TTC549 (cell line): ENCODE data around the gene CTDSP1.

ENCODE experiments used
- FAIRE-seq: peaks from 2 replicates; lab custom pipeline; 2012; peaks lifted over from hg19 to GRCh38; lab: Jason Lieb, UNC

The CTDSP1 gene

DNA sequence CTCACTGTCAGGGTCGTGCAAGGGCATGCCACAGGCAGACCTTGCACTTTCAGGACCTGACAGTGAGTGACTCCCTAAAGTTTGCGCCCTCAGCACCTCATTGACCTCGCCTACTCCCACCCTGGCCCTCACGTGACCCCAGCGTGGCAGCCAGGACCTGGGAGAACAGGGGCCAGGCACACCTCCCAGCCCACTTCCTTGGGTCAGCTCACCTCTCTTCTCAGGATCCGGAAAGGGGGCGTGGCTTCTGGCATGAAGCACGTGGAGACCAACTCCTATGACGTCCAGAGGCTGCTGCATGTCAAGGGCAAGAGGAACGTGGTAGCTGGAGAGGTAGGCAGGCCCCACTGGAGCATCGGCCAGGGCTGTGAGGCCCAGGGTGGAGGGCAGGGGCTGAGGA lies 28.1 kb downstream of the CTDSP1 start:
- FAIRE-seq, result no peak

DNA sequence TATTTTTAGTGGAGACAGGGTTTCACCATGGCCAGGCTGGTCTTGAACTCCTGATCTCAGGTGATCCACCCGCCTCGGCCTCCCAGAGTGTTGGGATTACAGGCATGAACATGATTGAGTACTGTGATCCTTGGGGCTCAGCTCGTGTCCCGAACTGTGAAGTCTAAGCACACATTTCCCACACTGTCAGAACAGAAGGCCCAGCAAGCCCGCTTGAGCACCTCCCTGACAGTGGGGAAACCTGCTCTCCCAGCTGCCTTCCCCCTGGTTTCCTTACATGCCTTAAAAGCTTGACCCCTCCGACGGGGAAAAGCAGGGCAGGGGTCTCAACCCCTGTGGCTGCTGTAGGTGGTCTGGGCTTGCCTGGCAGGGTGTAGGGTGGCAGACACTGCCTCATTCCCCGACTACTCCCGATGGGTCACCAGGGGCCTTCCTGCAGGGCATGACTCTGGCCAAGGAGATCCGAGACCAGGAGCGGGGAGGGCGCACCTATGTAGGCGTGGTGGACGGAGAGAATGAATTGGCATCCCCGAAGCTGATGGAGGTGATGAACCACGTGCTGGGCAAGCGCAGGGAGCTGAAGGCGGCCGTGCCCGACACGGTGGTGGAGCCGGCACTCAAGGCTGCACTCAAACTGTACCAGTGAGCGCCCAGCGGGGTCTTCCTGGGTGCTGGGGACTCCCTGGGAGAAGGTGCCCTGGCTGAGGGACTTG lies 29.3 kb downstream of the CTDSP1 start:
- FAIRE-seq, result no peak

DNA sequence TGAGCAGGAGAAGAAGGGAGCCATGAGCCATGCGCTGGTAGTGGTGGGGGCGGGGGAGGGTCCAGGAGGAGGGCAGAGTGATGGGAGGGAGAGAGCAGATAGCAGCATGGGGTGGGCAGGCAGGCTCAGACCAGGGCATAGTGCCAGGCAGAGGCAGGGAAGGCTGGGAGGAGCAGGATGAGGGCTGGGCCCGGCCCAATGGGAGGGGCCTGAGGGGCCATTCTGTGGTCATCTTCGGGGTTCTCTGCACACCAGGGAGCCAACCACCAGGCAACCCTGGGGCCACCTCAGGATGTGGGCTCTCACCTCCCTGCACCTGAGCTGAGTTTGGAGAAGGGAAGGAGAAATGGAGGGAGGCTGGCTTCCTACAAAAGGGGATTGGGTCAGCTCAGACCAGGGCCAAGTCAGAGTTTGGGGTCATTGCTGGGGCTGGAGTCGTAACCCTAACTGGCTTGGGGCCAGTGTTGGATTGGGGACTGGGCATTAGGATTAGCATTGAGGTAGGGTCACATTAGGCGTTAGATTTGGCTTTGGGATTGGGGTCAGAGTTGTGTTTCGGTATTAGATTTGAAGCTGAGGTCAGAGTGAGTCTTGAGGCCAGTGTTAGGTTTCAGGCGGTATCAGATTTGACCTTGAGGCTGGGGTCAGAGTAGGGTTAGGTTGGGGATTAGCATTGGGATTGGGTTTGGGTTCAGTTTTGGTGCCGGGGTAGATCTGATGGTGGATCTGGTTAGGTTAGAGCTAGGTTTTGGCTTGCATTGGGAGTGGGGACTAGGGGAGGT lies 30.4 kb downstream of the CTDSP1 start:
- no peak for FAIRE-seq

DNA sequence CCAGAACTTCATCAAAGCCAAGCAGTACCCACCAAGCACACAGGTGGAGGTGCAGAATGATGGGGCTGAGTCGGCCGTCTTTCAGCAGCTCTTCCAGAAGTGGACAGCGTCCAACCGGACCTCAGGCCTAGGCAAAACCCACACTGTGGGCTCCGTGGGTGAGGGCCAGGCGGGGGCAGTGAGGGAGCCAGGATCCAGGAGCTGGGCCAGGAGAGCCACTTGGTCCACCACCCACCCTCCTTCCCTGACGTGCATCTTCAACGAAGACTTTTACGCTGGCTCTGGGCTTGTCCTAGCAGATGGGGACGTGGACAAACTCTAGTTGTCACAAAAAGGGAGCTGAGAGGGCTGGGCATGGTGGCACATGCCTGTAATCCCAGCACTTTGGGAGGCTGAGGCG lies 31.1 kb downstream of the CTDSP1 start:
- FAIRE-seq, result no peak

DNA sequence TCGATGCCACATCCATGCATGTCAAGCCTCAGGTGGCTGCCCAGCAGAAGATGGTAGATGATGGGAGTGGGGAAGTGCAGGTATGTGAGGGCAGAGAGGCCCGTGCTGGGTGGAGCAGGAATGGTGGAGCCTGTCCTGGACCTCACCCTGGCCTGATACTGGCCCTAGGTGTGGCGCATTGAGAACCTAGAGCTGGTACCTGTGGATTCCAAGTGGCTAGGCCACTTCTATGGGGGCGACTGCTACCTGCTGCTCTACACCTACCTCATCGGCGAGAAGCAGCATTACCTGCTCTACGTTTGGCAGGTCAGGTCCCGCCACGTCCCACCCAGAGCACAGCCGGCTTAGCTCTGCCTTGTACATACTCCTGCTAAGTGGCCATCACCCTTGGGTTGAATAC lies 32.2 kb downstream of the CTDSP1 start:
- no peak for FAIRE-seq

DNA sequence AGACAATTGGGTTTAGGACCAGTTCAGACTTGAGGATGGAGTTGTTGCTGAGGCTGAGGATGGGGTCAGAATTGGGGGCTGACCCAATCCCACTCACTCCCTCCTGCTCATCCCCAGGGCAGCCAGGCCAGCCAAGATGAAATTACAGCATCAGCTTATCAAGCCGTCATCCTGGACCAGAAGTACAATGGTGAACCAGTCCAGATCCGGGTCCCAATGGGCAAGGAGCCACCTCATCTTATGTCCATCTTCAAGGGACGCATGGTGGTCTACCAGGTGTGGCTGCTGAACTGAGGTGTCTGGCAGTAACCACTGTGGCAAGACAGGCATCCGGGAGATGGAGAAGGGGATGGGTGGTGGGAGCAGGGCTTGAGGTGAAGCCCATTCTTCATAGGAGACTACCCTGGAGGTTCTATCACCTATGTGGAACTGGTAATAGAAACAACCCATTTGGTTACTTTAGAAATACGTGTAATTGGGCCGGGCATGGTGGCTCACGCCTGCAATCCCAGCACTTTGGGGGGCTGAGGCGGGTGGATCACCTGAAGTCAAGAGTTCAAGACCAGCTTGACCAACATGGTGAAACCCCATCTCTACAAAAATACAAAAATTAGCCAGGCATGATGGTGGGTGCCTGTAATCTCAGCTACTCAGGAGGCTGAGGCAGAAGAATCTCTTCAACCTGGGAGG lies 33.2 kb downstream of the CTDSP1 start:
- no peak for FAIRE-seq

DNA sequence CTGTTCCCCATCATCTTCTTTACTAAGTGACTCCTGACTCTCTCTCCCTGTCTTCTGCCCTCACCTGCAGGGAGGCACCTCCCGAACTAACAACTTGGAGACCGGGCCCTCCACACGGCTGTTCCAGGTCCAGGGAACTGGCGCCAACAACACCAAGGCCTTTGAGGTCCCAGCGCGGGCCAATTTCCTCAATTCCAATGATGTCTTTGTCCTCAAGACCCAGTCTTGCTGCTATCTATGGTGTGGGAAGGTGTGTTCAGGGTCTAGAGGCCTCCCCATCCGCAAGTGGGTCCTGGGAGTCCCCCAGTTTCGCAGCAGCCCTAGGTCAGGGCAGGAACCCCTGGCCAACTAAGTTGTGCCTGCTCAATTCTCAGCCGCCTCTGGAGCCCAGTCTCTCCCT lies 34.8 kb downstream of the CTDSP1 start:
- FAIRE-seq, result no peak

DNA sequence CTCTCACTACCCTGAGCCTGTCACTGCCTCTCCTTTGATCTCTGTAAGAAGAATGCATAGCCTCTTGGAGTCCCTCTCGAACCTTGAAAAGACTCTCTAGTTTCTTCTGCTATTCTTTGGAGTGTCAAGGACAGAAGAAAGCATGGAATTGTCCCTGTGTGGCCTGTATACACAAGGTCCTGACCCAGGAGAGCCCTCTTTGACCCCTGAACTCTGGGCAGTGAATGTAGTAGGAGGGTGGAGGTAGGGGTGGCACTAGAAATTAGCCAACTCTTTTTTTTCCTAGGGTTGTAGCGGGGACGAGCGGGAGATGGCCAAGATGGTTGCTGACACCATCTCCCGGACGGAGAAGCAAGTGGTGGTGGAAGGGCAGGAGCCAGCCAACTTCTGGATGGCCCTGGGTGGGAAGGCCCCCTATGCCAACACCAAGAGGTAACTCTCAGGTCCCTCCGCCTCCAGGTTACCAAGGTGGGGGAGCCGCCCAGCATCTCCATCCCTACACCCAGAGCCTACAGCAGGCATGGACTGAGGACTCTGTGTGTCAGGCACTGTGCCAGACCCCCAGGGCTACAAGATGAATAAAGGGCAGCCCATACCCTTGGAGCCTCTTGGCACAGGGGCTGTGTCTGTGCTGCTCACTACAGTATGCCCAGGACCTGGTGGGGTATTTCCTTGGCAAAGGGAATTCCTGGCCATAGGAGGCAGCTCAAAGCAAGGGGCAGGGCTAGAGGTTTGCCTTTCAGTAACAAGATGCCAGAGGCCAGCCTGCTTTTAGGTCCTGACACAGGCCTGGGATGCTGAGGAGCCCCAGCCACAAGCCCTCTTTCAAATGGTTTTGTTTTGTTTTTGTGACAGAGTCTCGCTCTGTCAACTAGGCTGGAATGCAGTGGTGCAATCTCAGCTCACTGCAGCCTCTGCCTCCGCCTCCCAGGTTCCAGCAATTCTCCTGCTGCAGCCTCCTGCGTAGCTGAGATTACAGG lies 35.6 kb downstream of the CTDSP1 start:
- FAIRE-seq, result no peak

DNA sequence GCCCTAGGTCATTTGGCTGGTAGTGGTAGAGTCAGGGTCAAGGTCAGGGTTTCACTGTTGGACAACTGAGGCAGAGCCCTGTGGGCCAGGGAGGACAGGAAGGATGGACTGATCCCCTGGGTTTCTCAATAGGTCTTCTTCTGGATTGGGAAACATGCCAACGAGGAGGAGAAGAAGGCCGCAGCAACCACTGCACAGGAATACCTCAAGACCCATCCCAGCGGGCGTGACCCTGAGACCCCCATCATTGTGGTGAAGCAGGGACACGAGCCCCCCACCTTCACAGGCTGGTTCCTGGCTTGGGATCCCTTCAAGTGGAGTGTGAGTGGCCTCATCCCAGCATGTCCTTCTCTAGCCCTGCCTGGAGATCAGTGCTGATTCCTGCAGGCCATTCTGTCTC lies 37.3 kb downstream of the CTDSP1 start:
- no peak for FAIRE-seq

DNA sequence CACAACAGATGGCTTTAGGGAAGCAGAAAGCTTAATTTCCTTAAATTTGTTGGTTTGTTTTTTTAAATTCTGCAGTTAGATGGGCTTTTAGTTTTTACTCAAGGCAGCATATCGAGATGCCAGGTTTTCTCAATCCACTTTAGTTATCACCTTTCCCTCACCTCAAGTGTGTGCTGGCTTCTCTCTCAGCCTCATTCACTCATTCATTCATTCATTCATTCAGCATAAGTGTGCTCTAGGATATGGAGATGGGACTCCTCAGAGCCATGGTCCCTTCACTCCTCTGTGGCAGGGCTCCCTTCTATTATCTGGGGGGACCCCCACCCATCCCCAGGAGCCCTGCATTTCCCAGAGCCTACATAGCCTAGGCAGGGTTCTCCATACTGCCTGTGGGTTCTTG lies 38.3 kb downstream of the CTDSP1 start:
- no peak for FAIRE-seq

DNA sequence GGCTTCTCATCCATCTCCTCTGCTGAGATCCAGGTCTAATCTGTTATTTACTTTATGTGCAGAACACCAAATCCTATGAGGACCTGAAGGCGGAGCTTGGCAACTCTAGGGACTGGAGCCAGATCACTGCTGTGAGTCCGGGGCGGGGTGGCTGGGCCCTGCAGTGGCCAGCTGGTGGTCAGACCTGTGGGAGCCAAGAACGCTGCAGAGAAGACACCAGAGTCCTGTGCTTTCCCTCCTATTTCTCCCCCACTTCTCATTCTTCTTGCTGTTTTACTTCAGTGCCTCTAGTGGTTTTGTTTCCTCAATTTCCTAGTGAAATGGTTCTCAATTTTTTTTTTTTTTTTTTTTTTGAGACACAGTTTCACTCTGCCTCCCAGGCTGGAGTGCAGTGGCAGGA lies 38.9 kb downstream of the CTDSP1 start:
- FAIRE-seq, result no peak

DNA sequence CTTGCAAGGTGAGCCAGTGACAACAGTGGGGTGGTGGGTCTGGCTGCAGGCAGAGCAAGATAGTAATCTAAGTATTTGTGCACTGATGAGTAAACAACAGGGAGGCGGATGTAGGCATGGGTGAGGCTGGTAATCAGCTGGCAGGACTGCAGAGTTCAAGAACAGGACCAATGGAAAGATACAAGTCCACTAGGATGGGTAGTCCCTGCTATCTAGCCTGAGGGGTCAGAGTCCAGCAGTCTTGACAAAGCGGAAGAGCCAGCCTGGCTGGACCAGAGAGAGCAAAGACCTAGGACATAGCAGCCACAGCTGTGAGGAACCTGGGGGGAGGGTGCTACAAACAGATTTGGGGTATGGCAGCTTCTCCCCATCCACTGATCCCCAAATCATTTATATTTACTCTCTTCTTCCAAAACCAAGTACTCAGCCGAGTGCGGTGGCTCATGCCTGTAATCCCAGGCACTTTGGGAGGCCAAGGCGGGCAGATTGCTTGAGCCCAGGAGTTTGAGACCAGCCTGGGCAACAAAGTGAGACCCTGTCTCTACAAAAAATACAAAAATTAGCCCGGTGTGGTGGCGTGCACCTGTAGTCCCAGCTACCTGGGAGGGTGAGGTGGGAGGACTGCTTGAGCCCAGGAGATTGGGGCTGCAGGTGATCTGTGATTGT lies 45.2 kb downstream of the CTDSP1 start:
- FAIRE-seq, result no peak

DNA sequence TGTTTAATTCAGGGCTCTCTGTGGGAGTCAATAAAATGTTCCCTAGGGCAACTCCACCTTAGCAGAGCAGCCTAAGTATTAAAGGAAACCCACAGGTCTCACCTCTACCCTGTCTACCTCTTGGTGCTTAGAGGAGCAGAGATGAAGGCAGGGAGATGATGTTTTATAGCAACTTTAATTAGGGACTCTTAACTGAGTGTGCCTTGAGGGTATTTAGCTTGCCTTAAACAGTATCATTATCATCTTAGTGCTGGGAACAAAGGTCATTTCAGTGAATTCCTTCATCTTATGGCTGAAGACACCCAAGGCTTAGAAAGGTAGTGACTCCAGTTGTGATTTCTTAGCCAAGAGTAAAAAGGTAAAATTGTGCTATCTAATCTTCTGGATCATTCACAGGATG lies 45.9 kb downstream of the CTDSP1 start:
- FAIRE-seq, result no peak

DNA sequence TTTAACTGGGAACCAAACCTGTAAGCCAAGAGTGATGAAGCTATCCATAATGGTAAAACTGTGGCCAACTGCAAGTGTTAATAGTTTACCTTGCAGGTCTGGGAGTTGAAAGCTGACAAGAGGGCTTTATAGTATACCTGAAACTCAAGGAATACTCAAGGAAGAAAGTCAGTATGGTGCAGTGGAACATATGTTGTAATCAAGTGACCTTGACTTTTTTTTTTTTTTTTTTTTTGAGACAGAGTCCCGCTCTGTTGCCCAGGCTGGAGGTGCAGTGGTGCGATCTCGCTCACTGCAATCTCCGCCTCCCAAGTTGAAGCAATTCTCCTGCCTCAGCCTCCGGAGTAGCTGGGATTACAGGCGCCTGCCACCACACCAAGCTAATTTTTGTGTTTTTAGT lies 46.9 kb downstream of the CTDSP1 start:
- FAIRE-seq, result no peak

DNA sequence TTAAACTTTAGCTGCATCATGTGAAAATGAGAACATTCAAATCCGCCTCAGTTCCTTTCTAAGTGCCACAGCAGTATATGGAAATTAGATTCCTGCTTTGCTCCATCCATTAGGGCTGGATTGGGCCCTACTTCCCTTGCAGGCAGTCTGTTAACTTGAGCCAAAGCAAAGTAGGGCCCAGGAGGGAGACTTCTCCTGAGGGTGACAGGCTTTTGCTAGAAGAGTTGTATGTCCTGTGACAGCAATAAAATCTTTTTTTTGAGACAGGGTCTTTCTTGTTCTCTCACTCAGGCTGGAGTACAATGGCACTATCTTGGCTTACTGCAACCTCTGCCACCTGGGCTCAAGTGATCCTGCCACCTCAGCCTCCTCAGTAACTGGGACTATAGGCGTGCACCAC lies 47.4 kb downstream of the CTDSP1 start:
- FAIRE-seq, result no peak

DNA sequence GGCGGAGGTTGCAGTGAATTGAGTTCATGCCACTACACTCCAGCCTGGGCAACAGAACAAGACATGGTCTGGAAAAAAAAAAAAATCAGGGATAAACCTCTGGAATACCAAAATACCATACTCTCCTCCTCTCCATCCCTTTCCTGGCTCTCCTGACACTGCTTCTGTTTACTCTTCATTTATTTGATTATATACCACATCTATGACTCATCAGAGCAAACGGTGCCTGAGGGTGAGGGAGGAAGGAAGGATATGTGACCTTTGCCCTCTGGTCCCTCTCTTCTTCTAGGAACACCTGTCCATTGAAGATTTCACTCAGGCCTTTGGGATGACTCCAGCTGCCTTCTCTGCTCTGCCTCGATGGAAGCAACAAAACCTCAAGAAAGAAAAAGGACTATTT lies 49.3 kb downstream of the CTDSP1 start:
- FAIRE-seq, result no peak

DNA sequence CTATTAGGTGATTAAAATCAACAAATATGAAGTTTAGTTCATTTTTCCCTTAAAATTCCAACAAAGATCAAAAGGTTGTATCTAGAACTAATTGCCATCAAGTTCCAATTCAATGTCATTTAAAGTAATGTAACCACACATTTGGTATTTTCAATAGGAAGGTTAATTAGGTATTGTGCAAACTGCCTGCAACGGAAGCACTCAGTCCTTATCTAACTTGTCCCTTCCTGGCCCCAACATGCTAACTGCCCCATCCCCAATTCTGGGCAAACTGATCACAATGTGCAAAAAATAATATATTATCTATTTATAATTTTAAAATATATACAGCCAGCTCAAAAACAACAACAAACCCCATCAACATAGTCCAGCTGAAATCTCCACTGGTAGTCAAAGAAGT lies 52.4 kb downstream of the CTDSP1 start:
- FAIRE-seq, result no peak
